NT2/D1 (cell line): ENCODE results near the gene CDH8.

Experiments
- SUZ12 ChIP-seq: IDR thresholded peaks from 2 replicates; pipeline ENCODE4 v1.6.1; 2011; ENCODE audit not compliant: insufficient read length, insufficient read depth; ENCODE audit errors: extremely low read depth
- YY1 ChIP-seq: IDR thresholded peaks from 2 replicates; pipeline ENCODE4 v1.6.1; 2011; ENCODE audit not compliant: insufficient read length, insufficient read depth

GRCh38 chr16:61842666-61843065 lies 193.6 kb downstream of the CDH8 start:
- TF ChIP-seq YY1 (no peak), SUZ12 (no peak)
